GM08714 (cell line): ENCODE measurements around the gene MACF1.
"Not testable (repeated sequence)": the region's sequence is repeated elsewhere in the genome, so short reads cannot be mapped to it uniquely, and the experiment has no call there.

Experiments
- H3K4me3 ChIP-seq: fragments of 200-500 bp; sonication (Bioruptor generic); 2 replicates; pipeline ENCODE4 v1.5.1; 2014; ENCODE audit warnings: mild to moderate bottlenecking, low read length, inconsistent platforms
- ZNF274 ChIP-seq: IDR thresholded peaks from 2 replicates; pipeline ENCODE4 v1.6.1; 2012; ENCODE audit warnings: mild to moderate bottlenecking, low read depth, low read length

The MACF1 gene

GRCh38 chr1:39204441-39205081, at the start of gene MACF1:
TSS of gene MACF1 (plus strand) at chr1:39204695. CDS start at chr1:39205023, 328 bp downstream.
- peak within 1 kb of the TSS; percentile 91 for H3K4me3 ChIP-seq
- TF ChIP-seq ZNF274, result no peak

- H3K4me3 ChIP-seq, result no peak overlapping the region
- no peak for TF ChIP-seq ZNF274
Measured at GRCh38 chr1:39157304-39157703, 47.2 kb upstream of the MACF1 start.

GRCh38 chr1:39158327-39159086, 46.0 kb upstream of the MACF1 start:
- no peak overlapping the region for H3K4me3 ChIP-seq
- no peak for TF ChIP-seq ZNF274

- no peak overlapping the region for H3K4me3 ChIP-seq
- no peak for TF ChIP-seq ZNF274
Measured at GRCh38 chr1:39159224-39160036, 45.1 kb upstream of the MACF1 start.

- no peak for TF ChIP-seq ZNF274
- H3K4me3 ChIP-seq, result no peak overlapping the region
Measured at GRCh38 chr1:39160703-39161102, 43.8 kb upstream of the MACF1 start.

GRCh38 chr1:39161811-39162210, 42.7 kb upstream of the MACF1 start:
- H3K4me3 ChIP-seq, result not testable (repeated sequence)

- TF ChIP-seq ZNF274, result no peak
- no peak overlapping the region for H3K4me3 ChIP-seq
Measured at GRCh38 chr1:39163469-39163868, 41.0 kb upstream of the MACF1 start.

- no peak for TF ChIP-seq ZNF274
Measured at GRCh38 chr1:39164256-39164655, 40.2 kb upstream of the MACF1 start.

GRCh38 chr1:39165049-39165448, 39.4 kb upstream of the MACF1 start:
- TF ChIP-seq ZNF274, result no peak

More at GRCh38 chr1:39164256-39164655, 40.2 kb upstream of the MACF1 start:
- no peak overlapping the region for H3K4me3 ChIP-seq

GRCh38 chr1:39165488-39165887, 39.0 kb upstream of the MACF1 start:
- H3K4me3 ChIP-seq, result no peak overlapping the region
- no peak for TF ChIP-seq ZNF274

More at GRCh38 chr1:39165049-39165448, 39.4 kb upstream of the MACF1 start:
- no peak overlapping the region for H3K4me3 ChIP-seq

GRCh38 chr1:39167632-39168209, 36.8 kb upstream of the MACF1 start:
- TF ChIP-seq ZNF274, result no peak
- no peak overlapping the region for H3K4me3 ChIP-seq

- no peak overlapping the region for H3K4me3 ChIP-seq
- no peak for TF ChIP-seq ZNF274
Measured at GRCh38 chr1:39168301-39169080, 36.0 kb upstream of the MACF1 start.
